Measurements from ENCODE around the gene ANKRD11.
A peak's percentile ranks its signal among the peaks of the same experiment; 100 is the strongest.

ANKRD11 gene

DNA sequence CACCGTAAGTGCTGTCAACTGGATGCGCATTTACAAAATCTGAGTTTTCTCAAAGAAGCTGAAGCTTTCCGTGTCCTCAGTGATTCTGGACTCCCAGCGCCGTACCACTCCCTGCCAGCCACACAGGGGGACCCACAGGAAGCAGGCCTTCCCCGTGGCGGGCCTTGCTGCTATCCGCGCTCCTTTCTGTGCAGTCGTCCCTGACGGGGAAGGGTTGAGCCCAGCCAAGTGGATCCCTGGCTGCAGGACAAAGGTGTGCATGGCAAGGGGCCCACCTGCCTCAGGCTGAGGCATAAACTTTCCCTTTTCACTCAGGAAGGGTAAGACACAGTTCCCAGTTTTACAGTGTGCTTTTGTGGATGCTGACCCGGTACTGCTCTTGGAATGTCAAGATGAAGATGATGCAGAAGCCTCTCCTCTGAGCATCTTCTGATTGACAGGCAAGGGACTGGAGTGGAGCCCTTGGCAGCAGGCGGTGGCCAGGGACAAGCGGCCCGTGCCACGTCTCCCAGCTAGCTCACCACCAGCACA, 93.0 kb downstream of the ANKRD11 start:
- H3K9ac ChIP-seq, result no peak overlapping the region
- no peak overlapping the region for H3K4me2 ChIP-seq (ENCODE audit: low read length)
- H3K27ac ChIP-seq, result no peak overlapping the region
- peaks cover 37% of the 10 kb centered on the region for H3K79me2 ChIP-seq
- H3K27me3 ChIP-seq (ENCODE audit: control insufficient read depth, insufficient read depth, low read length), result no peaks in the 10 kb centered on the region
- no peaks in the 10 kb centered on the region for H3K36me3 ChIP-seq (ENCODE audit: control insufficient read depth, insufficient read depth, low read length)
- H3K4me3 ChIP-seq (ENCODE audit: low read depth, low read length), result no peak overlapping the region
- H2AFZ ChIP-seq, result no peak overlapping the region
- H3K9me3 ChIP-seq (ENCODE audit: control insufficient read depth, low read length), result no peaks in the 10 kb centered on the region
- TF ChIP-seq, protein P1, sequence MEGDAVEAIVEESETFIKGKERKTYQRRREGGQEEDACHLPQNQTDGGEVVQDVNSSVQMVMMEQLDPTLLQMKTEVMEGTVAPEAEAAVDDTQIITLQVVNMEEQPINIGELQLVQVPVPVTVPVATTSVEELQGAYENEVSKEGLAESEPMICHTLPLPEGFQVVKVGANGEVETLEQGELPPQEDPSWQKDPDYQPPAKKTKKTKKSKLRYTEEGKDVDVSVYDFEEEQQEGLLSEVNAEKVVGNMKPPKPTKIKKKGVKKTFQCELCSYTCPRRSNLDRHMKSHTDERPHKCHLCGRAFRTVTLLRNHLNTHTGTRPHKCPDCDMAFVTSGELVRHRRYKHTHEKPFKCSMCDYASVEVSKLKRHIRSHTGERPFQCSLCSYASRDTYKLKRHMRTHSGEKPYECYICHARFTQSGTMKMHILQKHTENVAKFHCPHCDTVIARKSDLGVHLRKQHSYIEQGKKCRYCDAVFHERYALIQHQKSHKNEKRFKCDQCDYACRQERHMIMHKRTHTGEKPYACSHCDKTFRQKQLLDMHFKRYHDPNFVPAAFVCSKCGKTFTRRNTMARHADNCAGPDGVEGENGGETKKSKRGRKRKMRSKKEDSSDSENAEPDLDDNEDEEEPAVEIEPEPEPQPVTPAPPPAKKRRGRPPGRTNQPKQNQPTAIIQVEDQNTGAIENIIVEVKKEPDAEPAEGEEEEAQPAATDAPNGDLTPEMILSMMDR (IDR thresholded peaks at IDR 0.05), result no peak
- peaks cover 10% of the 10 kb centered on the region for H3K4me1 ChIP-seq

DNA sequence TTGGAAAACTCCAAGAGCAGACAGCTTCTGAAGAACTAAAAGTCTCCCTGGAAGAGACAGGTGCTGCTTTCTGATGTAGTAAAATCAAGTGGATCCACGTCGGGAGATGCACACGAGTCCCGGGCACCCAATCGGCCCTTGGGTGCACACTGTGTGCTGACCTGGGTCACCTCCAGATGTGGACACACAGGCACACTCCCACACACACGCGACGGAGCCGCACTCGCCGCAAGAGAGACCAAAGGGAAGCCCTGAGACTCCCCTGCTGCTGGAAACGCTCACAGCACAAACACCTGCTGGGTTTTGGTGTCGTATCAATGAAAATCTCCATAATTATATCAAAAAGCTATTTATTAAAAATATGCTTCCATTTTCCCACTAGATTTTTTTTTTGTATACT, 94.2 kb downstream of the ANKRD11 start:
- Histone ChIP-seq H3K36me3 (ENCODE audit: control insufficient read depth, insufficient read depth, low read length) (no peaks in the 10 kb centered on the region), H3K4me1 (peaks cover 10% of the 10 kb centered on the region), H3K4me3 (ENCODE audit: low read depth, low read length) (no peak overlapping the region), H3K9me3 (ENCODE audit: control insufficient read depth, low read length) (no peaks in the 10 kb centered on the region), H3K9ac (no peak overlapping the region), H2AFZ (no peak overlapping the region), H3K4me2 (ENCODE audit: low read length) (no peak overlapping the region), H3K79me2 (peaks cover 29% of the 10 kb centered on the region), H3K27me3 (ENCODE audit: control insufficient read depth, insufficient read depth, low read length) (no peaks in the 10 kb centered on the region), H3K27ac (no peak overlapping the region)
- TF ChIP-seq, protein P1 (IDR thresholded peaks at IDR 0.05), result no peak

DNA sequence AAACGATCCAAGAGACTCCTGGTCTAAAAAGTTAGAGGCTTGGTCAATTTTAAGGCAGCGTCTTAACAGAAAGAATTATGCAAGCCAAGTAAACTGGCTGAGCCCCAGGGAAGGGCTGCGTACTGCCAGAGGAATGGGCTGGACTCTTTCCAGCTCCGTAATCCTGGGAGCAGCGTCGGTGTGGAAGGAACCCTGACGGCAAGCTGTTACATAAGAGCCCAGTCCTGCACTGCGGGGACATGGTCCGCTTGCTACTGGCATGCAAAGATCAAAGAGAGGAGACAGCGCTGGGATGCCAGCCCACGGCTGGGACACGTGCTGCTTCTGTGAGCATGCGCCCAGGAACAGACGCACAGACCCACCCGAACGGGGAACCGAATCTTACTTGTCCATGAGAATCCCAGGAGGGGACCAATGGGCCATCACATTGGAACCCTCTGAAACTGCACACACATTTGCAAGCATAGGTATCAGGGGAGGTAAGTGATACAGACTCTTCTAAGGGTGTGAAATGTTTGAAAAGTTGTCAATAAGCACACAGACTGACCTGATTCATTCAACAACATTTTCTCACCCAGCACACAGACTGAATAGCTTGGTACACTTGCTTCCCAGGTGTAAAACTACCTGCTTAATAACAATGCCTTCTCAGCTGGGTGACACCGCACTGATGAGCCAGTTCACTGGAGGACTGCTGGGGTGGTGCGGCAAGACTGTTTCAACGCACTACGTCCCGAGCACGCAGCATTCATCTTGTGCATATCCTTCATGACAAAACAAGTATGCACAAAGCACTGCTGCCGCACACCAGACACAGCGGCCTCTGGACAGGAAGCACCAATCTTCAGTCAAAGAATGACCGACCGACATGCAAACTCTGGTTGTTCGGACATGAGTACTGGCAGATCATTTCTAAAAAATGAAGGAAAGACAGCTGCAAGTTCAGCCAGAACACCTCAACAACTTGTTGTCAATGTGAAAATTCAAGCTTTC, 94.9 kb downstream of the ANKRD11 start:
- TF ChIP-seq, protein P1 (IDR thresholded peaks at IDR 0.05), result no peak
- H3K36me3 ChIP-seq (ENCODE audit: control insufficient read depth, insufficient read depth, low read length), result no peaks in the 10 kb centered on the region
- peak overlapping the region; percentile 57 for H3K4me2 ChIP-seq (ENCODE audit: low read length)
- no peak overlapping the region for H3K27ac ChIP-seq
- H2AFZ ChIP-seq, result no peak overlapping the region
- no peaks in the 10 kb centered on the region for H3K9me3 ChIP-seq (ENCODE audit: control insufficient read depth, low read length)
- H3K27me3 ChIP-seq (ENCODE audit: control insufficient read depth, insufficient read depth, low read length), result no peaks in the 10 kb centered on the region
- H3K4me1 ChIP-seq, result peaks cover 10% of the 10 kb centered on the region
- peaks cover 33% of the 10 kb centered on the region for H3K79me2 ChIP-seq
- no peak overlapping the region for H3K9ac ChIP-seq
- no peak overlapping the region for H3K4me3 ChIP-seq (ENCODE audit: low read depth, low read length)

DNA sequence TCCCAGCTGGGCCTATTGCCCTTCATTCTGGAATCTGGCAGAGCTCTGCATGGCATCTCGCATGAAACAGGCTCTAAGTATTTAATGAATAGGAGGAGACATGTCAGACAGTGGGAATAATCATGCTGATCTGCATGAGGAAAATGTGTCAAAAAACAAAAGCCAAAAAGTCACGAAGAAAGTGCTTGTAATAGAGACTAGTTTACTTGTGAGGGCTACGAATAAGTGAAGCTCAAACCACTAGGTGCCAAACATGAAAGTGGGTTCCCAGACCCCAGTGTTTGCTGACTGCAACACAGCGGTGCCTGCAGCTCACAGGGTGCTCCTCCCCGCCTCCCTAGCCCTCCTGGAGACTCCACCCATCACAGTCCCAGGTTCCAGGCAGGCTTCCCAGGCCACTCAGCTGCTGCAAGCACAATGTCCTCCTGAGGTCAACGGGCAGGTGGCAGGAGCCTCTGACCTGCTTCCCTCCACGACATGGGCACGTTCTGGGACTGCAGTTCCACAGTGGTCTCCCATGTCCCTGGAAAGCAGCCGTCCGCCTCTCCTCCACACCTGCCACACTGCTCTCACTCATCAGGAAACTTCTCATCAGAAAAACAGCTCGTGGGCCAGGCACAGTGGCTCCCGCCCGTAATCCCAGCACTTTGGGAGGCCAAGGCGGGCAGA, 96.5 kb downstream of the ANKRD11 start:
- no peak overlapping the region for H3K4me2 ChIP-seq (ENCODE audit: low read length)
- no peaks in the 10 kb centered on the region for H3K36me3 ChIP-seq (ENCODE audit: control insufficient read depth, insufficient read depth, low read length)
- H3K4me1 ChIP-seq, result peaks cover 7% of the 10 kb centered on the region
- TF ChIP-seq, protein P1 (IDR thresholded peaks at IDR 0.05), result no peak
- no peaks in the 10 kb centered on the region for H3K9me3 ChIP-seq (ENCODE audit: control insufficient read depth, low read length)
- H3K4me3 ChIP-seq (ENCODE audit: low read depth, low read length), result no peak overlapping the region
- H3K27me3 ChIP-seq (ENCODE audit: control insufficient read depth, insufficient read depth, low read length), result no peaks in the 10 kb centered on the region
- H3K79me2 ChIP-seq, result peaks cover 38% of the 10 kb centered on the region
- no peak overlapping the region for H3K27ac ChIP-seq
- no peak overlapping the region for H3K9ac ChIP-seq
- H2AFZ ChIP-seq, result no peak overlapping the region

All from parathyroid adenoma (tissue), 2 donors.